Esophagus muscularis mucosa (tissue), 4 donors: Measurements from ENCODE around the gene KRTAP21-1. TPM values are rescaled to one million over a fixed set of nuclear protein-coding genes. Genes with fewer than 3 reads are reported as not detected.

Source experiments
- DNase-seq: peaks from one replicate; pipeline ENCODE4 v3.0.0-alpha.2; 2017; ENCODE audit errors: extremely low spot score
- H3K27ac ChIP-seq, 4 donors: fragments of 200-600 bp; sonication (generic); replicated peaks in 1 of 4; 1 replicate in 3 of 4; 2 replicates in 1 of 4; pipeline ENCODE4 v1.5.1; 2016 to 2019; ENCODE audit warnings: mild to moderate bottlenecking in 1 of 4
- H3K27me3 ChIP-seq, 4 donors: fragments of 200-600 bp; sonication (generic); one replicate each; pipeline versions ENCODE4 v1.5.1 to v1.6.0; 2016 to 2019
- H3K36me3 ChIP-seq, 4 donors: fragments of 200-600 bp; sonication (generic); one replicate each; pipeline ENCODE4 v1.5.1; 2016 to 2019
- H3K4me1 ChIP-seq, 4 donors: fragments of 200-600 bp; sonication (generic); one replicate each; pipeline ENCODE4 v1.5.1; 2016 to 2019
- H3K4me3 ChIP-seq, 4 donors: fragments of 200-600 bp; sonication (generic); 1 replicate in 2 of 4; 2 replicates in 2 of 4; pipeline ENCODE4 v1.5.1; 2016 to 2019; ENCODE audit warnings: mild to moderate bottlenecking in 4 of 4, moderate library complexity in 1 of 4
- H3K9me3 ChIP-seq, 4 donors: fragments of 200-600 bp; sonication (generic); 1 replicate in 3 of 4; 2 replicates in 1 of 4; pipeline ENCODE4 v1.5.1; 2016 to 2019
- EP300 ChIP-seq: sonication (generic); formaldehyde crosslinking; IDR thresholded peaks from one replicate; pipeline ENCODE4 v1.6.1; 2017; ENCODE audit warnings: antibody characterized with exemption
- POLR2A ChIP-seq: fragments of 450-650 bp; IDR thresholded peaks from one replicate; pipeline ENCODE4 v1.6.1; 2017; ENCODE audit warnings: antibody characterized with exemption, moderate library complexity, mild to moderate bottlenecking, low read depth
- POLR2AphosphoS5 ChIP-seq, 2 donors: sonication (generic); formaldehyde crosslinking; IDR thresholded peaks; one replicate each; pipeline ENCODE4 v1.6.1; 2017; ENCODE audit warnings: antibody characterized with exemption in 2 of 2
- WGBS: methylation state at CpG from one replicate; pipeline ENCODE4 v1.1.5; 2018; 5-methylcytosine and 5-hydroxymethylcytosine counted together
- intact Hi-C: fragments of 100-400 bp; cut with DNase I; formaldehyde crosslinking; loops from one replicate; pipeline ENCODE4 v1.15.1; 2023
- small RNA-seq, 3 donors: library from RNA; depleted of rRNA; stranded (forward); fragments of <200 nt; gene quantifications; one replicate each; pipeline ENCODE3, GENCODE V24; 2016
- total RNA-seq, 4 donors: library from RNA; depleted of rRNA; stranded (reverse); fragments of >200 nt; gene quantifications; one replicate each; pipeline versions ENCODE4 v1.1.0 to v1.2.1, GENCODE V29; 2016
- TF ChIP-seq, protein P1 (sequence below), 3 experiments: fragments of 200-600 bp in 2 of 3; fragments of 450-650 bp in 1 of 3; sonication (generic) in 2 of 3; IDR thresholded peaks; one replicate each; pipeline ENCODE4 v1.5.1; 2017 to 2019; ENCODE audit warnings: antibody characterized with exemption in 3 of 3, mild to moderate bottlenecking in 2 of 3, moderate library complexity in 1 of 3

Gene KRTAP21-1
- total RNA-seq, 4 donors from 2014 or later, result not detected

DNA sequence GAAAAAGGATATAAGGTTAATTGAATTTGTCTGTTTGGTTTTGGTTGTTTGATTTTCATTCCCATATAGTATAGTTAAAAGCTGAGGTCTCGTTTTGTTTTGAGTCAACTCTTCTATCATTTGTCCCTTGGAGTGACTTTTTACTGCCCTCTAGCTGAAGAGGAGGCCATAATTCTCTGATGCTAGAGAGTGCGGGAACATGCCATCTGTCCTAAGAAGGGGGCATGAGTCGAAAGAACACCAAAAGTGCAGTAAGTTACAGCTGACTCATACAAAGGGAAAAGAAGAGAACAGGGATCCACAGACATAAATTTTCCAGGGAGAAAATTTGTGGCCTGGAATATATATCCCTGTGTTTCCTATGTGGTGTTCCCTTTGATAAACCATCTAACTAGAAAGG lies 40.8 kb downstream of the KRTAP21-1 start:
- TF ChIP-seq, protein P1, sequence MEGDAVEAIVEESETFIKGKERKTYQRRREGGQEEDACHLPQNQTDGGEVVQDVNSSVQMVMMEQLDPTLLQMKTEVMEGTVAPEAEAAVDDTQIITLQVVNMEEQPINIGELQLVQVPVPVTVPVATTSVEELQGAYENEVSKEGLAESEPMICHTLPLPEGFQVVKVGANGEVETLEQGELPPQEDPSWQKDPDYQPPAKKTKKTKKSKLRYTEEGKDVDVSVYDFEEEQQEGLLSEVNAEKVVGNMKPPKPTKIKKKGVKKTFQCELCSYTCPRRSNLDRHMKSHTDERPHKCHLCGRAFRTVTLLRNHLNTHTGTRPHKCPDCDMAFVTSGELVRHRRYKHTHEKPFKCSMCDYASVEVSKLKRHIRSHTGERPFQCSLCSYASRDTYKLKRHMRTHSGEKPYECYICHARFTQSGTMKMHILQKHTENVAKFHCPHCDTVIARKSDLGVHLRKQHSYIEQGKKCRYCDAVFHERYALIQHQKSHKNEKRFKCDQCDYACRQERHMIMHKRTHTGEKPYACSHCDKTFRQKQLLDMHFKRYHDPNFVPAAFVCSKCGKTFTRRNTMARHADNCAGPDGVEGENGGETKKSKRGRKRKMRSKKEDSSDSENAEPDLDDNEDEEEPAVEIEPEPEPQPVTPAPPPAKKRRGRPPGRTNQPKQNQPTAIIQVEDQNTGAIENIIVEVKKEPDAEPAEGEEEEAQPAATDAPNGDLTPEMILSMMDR (IDR thresholded peaks at IDR 0.05), result no peak
- TF ChIP-seq POLR2A, result no peak
- no peak for TF ChIP-seq EP300
- TF ChIP-seq POLR2AphosphoS5 (IDR thresholded peaks at IDR 0.05), result no peak
- Histone ChIP-seq H3K4me3 (no peak overlapping the region), H3K27ac (no peak overlapping the region), H3K9me3 (no peaks in the 10 kb centered on the region), H3K36me3 (no peaks in the 10 kb centered on the region), H3K4me1 (no peaks in the 10 kb centered on the region), H3K27me3 (no peaks in the 10 kb centered on the region)
- DNase-seq, result no peak
- WGBS, result 67% methylated on average over 3 of the region's 3 CpGs
- intact Hi-C loops, result no loop called here

DNA sequence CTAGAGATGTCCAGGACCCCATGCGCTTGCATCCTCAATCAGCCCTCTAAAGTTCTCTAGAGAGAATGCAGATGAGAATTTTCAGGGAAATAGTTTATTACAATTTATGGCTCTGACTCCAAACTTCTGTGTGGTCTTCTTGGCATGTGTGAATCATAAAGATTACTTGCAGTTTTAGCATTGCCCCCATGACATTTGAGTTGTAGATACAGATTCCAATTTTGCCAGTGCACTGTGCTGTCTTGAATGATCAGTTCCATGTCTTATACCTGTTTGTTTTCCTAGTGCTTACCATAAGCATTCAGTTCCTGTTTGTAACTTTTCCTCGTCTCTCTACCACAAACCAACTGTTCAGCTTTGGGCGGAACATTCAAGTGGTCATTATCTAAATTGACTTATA lies 41.5 kb downstream of the KRTAP21-1 start:
- Histone ChIP-seq H3K36me3 (no peaks in the 10 kb centered on the region), H3K27ac (no peak overlapping the region), H3K9me3 (no peaks in the 10 kb centered on the region), H3K27me3 (no peaks in the 10 kb centered on the region), H3K4me3 (no peak overlapping the region), H3K4me1 (no peaks in the 10 kb centered on the region)
- 87% methylated on average over 3 of the region's 3 CpGs for WGBS
- intact Hi-C loops, result no loop called here
- DNase-seq, result no peak
- TF ChIP-seq POLR2A, result no peak
- no peak for TF ChIP-seq EP300
- TF ChIP-seq, protein P1 (IDR thresholded peaks at IDR 0.05), result no peak
- no peak for TF ChIP-seq POLR2AphosphoS5 (IDR thresholded peaks at IDR 0.05)

DNA sequence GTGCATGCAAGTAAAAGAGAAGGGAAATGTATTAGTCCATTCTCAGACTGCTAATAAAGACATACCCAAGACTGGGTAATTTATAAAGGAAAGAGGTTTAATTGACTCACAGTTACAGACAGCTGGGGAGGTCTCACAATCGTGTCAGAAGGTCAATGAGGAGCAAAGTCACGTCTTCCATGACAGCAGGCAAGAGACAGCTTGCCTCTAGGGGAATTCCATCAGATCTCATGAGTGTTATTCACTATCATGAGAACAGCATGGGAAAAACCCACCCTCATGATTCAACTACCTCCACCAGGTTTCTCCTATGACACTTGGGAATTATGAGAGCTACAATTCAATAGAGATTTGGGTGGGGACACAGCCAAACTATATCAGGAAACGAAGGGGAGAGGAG lies 44.7 kb downstream of the KRTAP21-1 start:
- no peak overlapping the region for H3K4me3 ChIP-seq
- WGBS, result 43% methylated on average over 3 of the region's 3 CpGs
- H3K36me3 ChIP-seq, result no peaks in the 10 kb centered on the region
- no peak for TF ChIP-seq POLR2AphosphoS5 (IDR thresholded peaks at IDR 0.05)
- no peak for TF ChIP-seq POLR2A
- no peak for TF ChIP-seq EP300
- TF ChIP-seq, protein P1 (IDR thresholded peaks at IDR 0.05), result no peak
- H3K9me3 ChIP-seq, result no peaks in the 10 kb centered on the region
- no peak for DNase-seq
- H3K4me1 ChIP-seq, result no peaks in the 10 kb centered on the region
- intact Hi-C loops, result no loop called here
- H3K27me3 ChIP-seq, result no peaks in the 10 kb centered on the region
- H3K27ac ChIP-seq, result no peak overlapping the region

DNA sequence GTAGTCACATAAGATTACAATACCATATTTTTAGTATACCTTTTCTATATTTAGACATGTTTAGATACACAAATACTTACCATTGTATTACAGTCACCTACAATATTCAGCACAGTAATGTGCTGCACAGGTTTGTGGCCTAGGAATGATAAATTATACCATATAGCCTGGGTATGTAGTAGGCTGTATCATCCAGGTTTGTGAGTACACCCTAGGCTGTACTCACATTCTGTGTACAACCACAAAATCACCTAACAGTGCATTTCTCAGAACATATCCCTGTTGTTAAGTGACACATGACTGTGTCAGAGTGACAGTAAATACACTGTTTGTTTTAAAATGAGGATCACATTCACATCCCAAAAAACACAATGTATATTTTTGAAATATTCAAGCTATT lies 47.8 kb downstream of the KRTAP21-1 start:
- no peaks in the 10 kb centered on the region for H3K4me1 ChIP-seq
- H3K4me3 ChIP-seq, result no peak overlapping the region
- no peak for DNase-seq
- TF ChIP-seq POLR2A, result no peak
- no peak for TF ChIP-seq EP300
- TF ChIP-seq POLR2AphosphoS5 (IDR thresholded peaks at IDR 0.05), result no peak
- TF ChIP-seq, protein P1 (IDR thresholded peaks at IDR 0.05), result no peak
- intact Hi-C loops, result no loop called here
- no peaks in the 10 kb centered on the region for H3K27me3 ChIP-seq
- H3K36me3 ChIP-seq, result no peaks in the 10 kb centered on the region
- no peaks in the 10 kb centered on the region for H3K9me3 ChIP-seq
- H3K27ac ChIP-seq, result no peak overlapping the region

Small RNA genes lying within 50 kb of the gene (small RNA-seq; reads per million reads assigned to genes)
- gene AP000244.1 (0 reads per million in 3 donors), gene KRTAP21-3 (0 reads per million in 3 donors), gene KRTAP8-2P (0 reads per million in 3 donors)

Other genes with a start within 250 kb of the KRTAP21-1 start
- gene KRTAP19-6, start 213.6 kb downstream of the KRTAP21-1 start, total RNA-seq, result not detected
- not detected for gene KRTAP19-7, start 194.1 kb downstream of the KRTAP21-1 start, total RNA-seq
- not detected for gene KRTAP22-2, start 165.0 kb downstream of the KRTAP21-1 start, total RNA-seq
- not detected for gene KRTAP6-3, start 163.0 kb downstream of the KRTAP21-1 start, total RNA-seq
- not detected for gene KRTAP6-2, start 156.5 kb downstream of the KRTAP21-1 start, total RNA-seq
- not detected for gene KRTAP22-1, start 154.3 kb downstream of the KRTAP21-1 start, total RNA-seq
- gene KRTAP6-1, start 141.5 kb downstream of the KRTAP21-1 start, total RNA-seq, result not detected
- not detected for gene KRTAP20-1, start 139.0 kb downstream of the KRTAP21-1 start, total RNA-seq
- not detected for gene KRTAP20-4, start 134.8 kb downstream of the KRTAP21-1 start, total RNA-seq
- not detected for gene KRTAP20-2, start 120.2 kb downstream of the KRTAP21-1 start, total RNA-seq
- not detected for gene KRTAP20-3, start 112.6 kb downstream of the KRTAP21-1 start, total RNA-seq
- not detected for gene KRTAP21-3, start 36.7 kb downstream of the KRTAP21-1 start, total RNA-seq
- not detected for gene KRTAP21-2, start 8.2 kb downstream of the KRTAP21-1 start, total RNA-seq
- gene KRTAP8-1, start 57.8 kb upstream of the KRTAP21-1 start, total RNA-seq, result not detected
- gene KRTAP7-1, start 74.3 kb upstream of the KRTAP21-1 start, total RNA-seq, result not detected
- not detected for gene KRTAP11-1, start 126.2 kb upstream of the KRTAP21-1 start, total RNA-seq